GM12864 (cell line): ENCODE data around the gene LNPEP.

ENCODE experiments used
- DNase-seq: peaks from one replicate; pipeline ENCODE4 v3.0.0-alpha.2; 2011; ENCODE audit warnings: low read depth
- H3K4me3 ChIP-seq: 2 replicates; pipeline ENCODE4 v1.5.1; 2011; ENCODE audit warnings: mild to moderate bottlenecking, low read depth, low read length, control low read depth
- CTCF ChIP-seq: IDR thresholded peaks from 2 replicates; pipeline ENCODE4 v1.5.1; 2011; ENCODE audit warnings: low read depth, mild to moderate bottlenecking, moderate library complexity, low read length, control low read depth, inconsistent platforms; ENCODE audit errors: missing control alignments

Gene LNPEP

GRCh38 chr5:96994493-96994892 is 58.6 kb downstream of the LNPEP start:
- no peak for DNase-seq
- no peak overlapping the region for H3K4me3 ChIP-seq
- TF ChIP-seq CTCF: no peak

- no peak for TF ChIP-seq CTCF
- DNase-seq: no peak
- H3K4me3 ChIP-seq: no peak overlapping the region
These were observed 59.5 kb downstream of the LNPEP start for GRCh38 chr5:96995419-96995818.

- peak; percentile 39 for TF ChIP-seq CTCF
- no peak overlapping the region for H3K4me3 ChIP-seq
- DNase-seq: peak; percentile 25
These were observed 61.5 kb downstream of the LNPEP start for GRCh38 chr5:96997265-96997859.

- no peak overlapping the region for H3K4me3 ChIP-seq
- TF ChIP-seq CTCF: no peak
- DNase-seq: no peak
These were observed 64.0 kb downstream of the LNPEP start for GRCh38 chr5:96999856-97000255.

- no peak for TF ChIP-seq CTCF
- no peak for DNase-seq
These were observed 64.5 kb downstream of the LNPEP start for GRCh38 chr5:97000391-97000790.

GRCh38 chr5:97002983-97003382 is 67.1 kb downstream of the LNPEP start:
- no peak for TF ChIP-seq CTCF
- no peak overlapping the region for H3K4me3 ChIP-seq
- DNase-seq: no peak

More at GRCh38 chr5:97000391-97000790, 64.5 kb downstream of the LNPEP start:
- no peak overlapping the region for H3K4me3 ChIP-seq

- no peak for DNase-seq
- H3K4me3 ChIP-seq: no peak overlapping the region
- TF ChIP-seq CTCF: no peak
These were observed 68.7 kb downstream of the LNPEP start for GRCh38 chr5:97004423-97005060.
